K562 (cell line): Measurements from ENCODE around the gene ANKS3. TPM values are rescaled to one million over a fixed set of nuclear protein-coding genes. Genes with fewer than 3 reads are reported as not detected.

ENCODE experiments used
- polyA plus RNA-seq, 8 experiments: library from polyadenylated mRNA; depleted of rRNA in 4 of 8; stranded (reverse) in 5 of 8; unstranded in 3 of 8; fragments of >200 nt; fragmentation: Nextera tagmentation in 2 of 8; fragmentation: Illumina TruSeq in 1 of 8; extraction: Ambion mirVana in 2 of 8; extraction: Trizol in 1 of 8; gene quantifications; 2 replicates each; pipeline versions ENCODE4 v1.2.1 to v1.2.3, GENCODE V29; 2011 to 2014; ENCODE audit warnings: inconsistent platforms in 1 of 8, missing spikeins in 1 of 8
- total RNA-seq, 7 experiments: library from RNA; depleted of rRNA in 6 of 7; stranded (reverse); fragments of >200 nt in 6 of 7; fragmentation: Illumina TruSeq in 2 of 7; extraction: Trizol in 2 of 7; gene quantifications; 2 replicates each; pipeline versions ENCODE4 v1.2.1 to v1.2.3, GENCODE V29; 2011 to 2021; ENCODE audit warnings: low replicate concordance in 1 of 7
- TF ChIP-seq, protein P1 (sequence below): fragments of 450-650 bp; IDR thresholded peaks from 2 replicates; pipeline ENCODE4 v1.6.1; 2016; ENCODE audit warnings: mild to moderate bottlenecking, moderate library complexity

Gene ANKS3
- total and polyA plus RNA-seq, 9 of the 15 experiments (the other 6 are each of a cell fraction or from before 2014, with no cell fraction given), result 0.43 to 25.7 (median 14.8) TPM

DNA sequence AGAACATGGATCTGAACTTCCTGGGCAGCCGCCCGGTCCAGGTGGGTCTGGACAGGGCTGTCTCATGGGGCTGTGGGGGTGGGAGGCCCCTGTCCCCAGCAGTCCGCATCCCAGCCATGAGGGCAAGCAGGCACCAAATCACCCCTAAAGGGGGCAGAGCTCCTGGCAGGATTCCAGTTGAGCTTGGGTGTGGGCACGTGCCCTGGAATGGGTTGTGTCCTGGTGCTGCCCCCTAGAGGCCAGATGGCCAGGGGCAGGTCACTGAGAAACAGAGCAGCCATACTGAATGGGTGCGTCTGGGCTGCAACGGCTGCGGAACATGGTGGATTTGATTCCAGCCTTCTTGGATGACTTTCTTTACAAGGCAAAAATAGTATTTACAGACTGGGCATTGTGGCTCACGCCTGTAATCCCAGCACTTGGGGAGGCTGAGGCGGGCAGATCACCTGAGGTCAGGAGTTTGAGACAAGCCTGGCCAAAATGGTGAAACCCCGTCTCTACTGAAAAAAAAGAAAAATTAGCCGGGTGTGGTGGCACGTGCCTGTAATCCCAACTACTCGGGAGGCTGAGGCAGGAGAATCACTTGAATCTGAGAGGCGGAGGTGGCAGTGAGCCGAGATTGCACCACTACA lies 83.5 kb downstream of the ANKS3 start (continued):
- TF ChIP-seq, protein P1, sequence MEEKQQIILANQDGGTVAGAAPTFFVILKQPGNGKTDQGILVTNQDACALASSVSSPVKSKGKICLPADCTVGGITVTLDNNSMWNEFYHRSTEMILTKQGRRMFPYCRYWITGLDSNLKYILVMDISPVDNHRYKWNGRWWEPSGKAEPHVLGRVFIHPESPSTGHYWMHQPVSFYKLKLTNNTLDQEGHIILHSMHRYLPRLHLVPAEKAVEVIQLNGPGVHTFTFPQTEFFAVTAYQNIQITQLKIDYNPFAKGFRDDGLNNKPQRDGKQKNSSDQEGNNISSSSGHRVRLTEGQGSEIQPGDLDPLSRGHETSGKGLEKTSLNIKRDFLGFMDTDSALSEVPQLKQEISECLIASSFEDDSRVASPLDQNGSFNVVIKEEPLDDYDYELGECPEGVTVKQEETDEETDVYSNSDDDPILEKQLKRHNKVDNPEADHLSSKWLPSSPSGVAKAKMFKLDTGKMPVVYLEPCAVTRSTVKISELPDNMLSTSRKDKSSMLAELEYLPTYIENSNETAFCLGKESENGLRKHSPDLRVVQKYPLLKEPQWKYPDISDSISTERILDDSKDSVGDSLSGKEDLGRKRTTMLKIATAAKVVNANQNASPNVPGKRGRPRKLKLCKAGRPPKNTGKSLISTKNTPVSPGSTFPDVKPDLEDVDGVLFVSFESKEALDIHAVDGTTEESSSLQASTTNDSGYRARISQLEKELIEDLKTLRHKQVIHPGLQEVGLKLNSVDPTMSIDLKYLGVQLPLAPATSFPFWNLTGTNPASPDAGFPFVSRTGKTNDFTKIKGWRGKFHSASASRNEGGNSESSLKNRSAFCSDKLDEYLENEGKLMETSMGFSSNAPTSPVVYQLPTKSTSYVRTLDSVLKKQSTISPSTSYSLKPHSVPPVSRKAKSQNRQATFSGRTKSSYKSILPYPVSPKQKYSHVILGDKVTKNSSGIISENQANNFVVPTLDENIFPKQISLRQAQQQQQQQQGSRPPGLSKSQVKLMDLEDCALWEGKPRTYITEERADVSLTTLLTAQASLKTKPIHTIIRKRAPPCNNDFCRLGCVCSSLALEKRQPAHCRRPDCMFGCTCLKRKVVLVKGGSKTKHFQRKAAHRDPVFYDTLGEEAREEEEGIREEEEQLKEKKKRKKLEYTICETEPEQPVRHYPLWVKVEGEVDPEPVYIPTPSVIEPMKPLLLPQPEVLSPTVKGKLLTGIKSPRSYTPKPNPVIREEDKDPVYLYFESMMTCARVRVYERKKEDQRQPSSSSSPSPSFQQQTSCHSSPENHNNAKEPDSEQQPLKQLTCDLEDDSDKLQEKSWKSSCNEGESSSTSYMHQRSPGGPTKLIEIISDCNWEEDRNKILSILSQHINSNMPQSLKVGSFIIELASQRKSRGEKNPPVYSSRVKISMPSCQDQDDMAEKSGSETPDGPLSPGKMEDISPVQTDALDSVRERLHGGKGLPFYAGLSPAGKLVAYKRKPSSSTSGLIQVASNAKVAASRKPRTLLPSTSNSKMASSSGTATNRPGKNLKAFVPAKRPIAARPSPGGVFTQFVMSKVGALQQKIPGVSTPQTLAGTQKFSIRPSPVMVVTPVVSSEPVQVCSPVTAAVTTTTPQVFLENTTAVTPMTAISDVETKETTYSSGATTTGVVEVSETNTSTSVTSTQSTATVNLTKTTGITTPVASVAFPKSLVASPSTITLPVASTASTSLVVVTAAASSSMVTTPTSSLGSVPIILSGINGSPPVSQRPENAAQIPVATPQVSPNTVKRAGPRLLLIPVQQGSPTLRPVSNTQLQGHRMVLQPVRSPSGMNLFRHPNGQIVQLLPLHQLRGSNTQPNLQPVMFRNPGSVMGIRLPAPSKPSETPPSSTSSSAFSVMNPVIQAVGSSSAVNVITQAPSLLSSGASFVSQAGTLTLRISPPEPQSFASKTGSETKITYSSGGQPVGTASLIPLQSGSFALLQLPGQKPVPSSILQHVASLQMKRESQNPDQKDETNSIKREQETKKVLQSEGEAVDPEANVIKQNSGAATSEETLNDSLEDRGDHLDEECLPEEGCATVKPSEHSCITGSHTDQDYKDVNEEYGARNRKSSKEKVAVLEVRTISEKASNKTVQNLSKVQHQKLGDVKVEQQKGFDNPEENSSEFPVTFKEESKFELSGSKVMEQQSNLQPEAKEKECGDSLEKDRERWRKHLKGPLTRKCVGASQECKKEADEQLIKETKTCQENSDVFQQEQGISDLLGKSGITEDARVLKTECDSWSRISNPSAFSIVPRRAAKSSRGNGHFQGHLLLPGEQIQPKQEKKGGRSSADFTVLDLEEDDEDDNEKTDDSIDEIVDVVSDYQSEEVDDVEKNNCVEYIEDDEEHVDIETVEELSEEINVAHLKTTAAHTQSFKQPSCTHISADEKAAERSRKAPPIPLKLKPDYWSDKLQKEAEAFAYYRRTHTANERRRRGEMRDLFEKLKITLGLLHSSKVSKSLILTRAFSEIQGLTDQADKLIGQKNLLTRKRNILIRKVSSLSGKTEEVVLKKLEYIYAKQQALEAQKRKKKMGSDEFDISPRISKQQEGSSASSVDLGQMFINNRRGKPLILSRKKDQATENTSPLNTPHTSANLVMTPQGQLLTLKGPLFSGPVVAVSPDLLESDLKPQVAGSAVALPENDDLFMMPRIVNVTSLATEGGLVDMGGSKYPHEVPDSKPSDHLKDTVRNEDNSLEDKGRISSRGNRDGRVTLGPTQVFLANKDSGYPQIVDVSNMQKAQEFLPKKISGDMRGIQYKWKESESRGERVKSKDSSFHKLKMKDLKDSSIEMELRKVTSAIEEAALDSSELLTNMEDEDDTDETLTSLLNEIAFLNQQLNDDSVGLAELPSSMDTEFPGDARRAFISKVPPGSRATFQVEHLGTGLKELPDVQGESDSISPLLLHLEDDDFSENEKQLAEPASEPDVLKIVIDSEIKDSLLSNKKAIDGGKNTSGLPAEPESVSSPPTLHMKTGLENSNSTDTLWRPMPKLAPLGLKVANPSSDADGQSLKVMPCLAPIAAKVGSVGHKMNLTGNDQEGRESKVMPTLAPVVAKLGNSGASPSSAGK, result peak; percentile 81
- TF ChIP-seq, all 486 proteins: peak for 38; not testable (repeated sequence) for 448
